ENCODE data around the gene ELAPOR1.
"Not testable (repeated sequence)": the region's sequence is repeated elsewhere in the genome, so short reads cannot be mapped to it uniquely, and the experiment has no call there.

The ELAPOR1 gene

DNA sequence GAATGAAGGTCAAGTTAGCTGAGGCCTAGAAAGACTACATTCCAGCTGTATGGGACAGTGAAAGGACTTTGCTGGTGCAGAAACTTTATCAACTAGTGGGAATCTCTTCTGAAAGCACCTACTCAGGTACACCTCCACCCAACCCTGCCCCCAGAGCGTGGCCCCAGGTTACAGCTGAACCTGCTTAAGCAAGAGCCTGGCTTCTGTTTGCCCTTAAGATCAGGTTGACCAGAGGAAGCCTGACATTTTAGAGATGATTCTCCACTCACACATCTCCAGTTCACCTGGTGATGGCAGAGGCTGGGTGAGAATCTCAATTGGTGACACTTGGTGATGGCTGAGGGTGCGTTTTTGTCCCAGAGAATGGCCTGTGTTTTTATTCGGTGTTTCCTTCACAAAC, 24.0 kb downstream of the ELAPOR1 start:
- no peak for DNase-seq

- DNase-seq = no peak
These were observed 24.4 kb downstream of the ELAPOR1 start for GRCh38 chr1:109138358-109138757.

DNA sequence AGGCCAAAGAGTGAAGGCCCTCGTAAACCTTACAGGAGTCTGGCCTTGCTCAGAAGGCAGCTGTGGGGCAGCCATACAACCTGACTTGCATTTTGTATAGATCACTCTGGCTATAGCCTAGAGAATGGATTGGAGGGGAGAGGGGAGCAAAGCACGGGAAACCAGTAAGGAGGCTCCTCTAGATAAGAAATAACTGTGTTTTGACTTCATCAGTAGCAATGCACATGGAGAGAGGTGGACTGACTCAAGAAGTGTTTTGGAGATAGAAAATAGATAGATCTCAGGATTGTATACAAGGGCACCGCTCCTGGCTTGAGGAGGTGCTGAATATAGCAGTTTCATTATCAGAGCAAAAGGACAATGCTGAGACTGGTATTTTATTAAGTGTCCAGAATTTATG, 26.5 kb downstream of the ELAPOR1 start:
- DNase-seq = no peak

DNA sequence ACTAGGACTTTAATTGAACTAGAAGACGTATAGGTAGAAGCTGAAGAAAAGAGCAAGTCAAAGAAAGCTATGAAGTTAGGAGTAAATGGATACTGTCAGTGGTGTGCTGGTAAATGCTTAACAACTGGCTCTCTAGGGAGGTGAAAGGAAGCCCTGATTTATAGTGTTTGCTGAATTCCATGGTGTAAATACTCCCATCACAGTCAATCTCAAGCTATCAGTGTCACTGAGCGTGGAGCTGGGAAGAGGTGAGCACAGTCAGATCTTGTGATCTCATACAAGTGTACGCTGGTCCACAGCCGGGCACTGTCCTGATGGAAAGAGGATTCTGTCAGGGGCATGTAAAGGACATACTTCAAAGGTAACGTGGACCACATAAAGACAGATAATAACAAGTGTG, 28.3 kb downstream of the ELAPOR1 start:
- no peak for DNase-seq

- DNase-seq = not testable (repeated sequence)
These were observed 28.8 kb downstream of the ELAPOR1 start for GRCh38 chr1:109142725-109143124.

DNA sequence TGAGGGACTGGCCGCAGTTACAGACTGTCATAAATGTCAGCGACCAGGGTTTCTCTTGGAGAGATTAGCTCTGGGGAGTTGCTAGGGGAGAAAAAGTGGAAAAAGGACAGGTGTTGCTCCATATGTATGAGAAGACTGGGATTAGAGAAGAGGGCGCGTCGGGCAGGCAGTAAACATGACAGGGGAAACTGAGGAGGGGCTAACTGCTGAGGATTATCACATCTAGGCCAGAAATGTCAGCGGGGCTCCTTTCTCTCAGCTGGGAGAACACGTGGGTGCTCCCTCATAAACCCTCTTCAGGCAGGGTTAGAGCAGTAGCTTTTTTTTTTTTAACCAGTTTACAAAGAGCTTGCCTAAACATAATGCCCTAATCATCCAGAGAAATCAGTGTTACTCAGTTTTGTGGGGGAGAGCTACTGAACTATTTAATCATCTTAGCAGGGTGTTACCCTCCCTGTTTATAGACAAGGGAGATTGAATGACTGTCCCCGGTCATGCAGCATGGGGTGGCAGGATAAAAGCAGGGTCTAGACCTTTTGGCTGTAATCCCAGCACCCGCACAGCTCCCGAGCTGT, 35.2 kb downstream of the ELAPOR1 start:
- no peak for DNase-seq

- DNase-seq = no peak
These were observed 36.1 kb downstream of the ELAPOR1 start for GRCh38 chr1:109149874-109150601.

- DNase-seq = no peak
These were observed 37.5 kb downstream of the ELAPOR1 start for GRCh38 chr1:109151146-109151990.

- no peak for DNase-seq
These were observed 38.3 kb downstream of the ELAPOR1 start for GRCh38 chr1:109152196-109152595.

DNA sequence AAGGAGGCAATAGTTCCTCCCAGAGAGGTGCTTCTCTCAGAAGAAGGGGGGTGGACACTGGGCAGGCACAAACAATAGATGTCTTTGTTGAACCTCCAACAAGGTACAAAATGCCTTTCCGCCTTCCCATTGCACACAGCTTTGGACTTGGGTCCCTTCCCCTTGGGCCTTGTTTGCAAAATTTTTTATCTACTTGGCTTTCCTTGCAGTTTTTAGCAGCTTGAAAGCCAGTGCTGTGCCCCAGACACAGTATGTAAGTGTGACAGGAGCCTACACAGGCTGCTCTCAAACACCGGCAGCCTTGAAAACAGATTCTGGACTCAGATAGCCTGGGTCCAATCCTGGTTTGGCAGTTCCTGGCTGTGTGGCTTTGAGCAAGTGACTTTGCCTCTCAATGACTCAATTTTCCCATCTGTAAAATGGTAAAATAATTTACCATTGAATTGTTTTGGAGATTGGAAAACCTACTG, 43.0 kb downstream of the ELAPOR1 start:
- DNase-seq = no peak

GRCh38 chr1:109158433-109158832, 44.5 kb downstream of the ELAPOR1 start:
- peak; percentile 23 for DNase-seq

GRCh38 chr1:109159326-109159725, 45.4 kb downstream of the ELAPOR1 start:
- DNase-seq = no peak

- DNase-seq = no peak
These were observed 46.3 kb downstream of the ELAPOR1 start for GRCh38 chr1:109160071-109160840.

DNA sequence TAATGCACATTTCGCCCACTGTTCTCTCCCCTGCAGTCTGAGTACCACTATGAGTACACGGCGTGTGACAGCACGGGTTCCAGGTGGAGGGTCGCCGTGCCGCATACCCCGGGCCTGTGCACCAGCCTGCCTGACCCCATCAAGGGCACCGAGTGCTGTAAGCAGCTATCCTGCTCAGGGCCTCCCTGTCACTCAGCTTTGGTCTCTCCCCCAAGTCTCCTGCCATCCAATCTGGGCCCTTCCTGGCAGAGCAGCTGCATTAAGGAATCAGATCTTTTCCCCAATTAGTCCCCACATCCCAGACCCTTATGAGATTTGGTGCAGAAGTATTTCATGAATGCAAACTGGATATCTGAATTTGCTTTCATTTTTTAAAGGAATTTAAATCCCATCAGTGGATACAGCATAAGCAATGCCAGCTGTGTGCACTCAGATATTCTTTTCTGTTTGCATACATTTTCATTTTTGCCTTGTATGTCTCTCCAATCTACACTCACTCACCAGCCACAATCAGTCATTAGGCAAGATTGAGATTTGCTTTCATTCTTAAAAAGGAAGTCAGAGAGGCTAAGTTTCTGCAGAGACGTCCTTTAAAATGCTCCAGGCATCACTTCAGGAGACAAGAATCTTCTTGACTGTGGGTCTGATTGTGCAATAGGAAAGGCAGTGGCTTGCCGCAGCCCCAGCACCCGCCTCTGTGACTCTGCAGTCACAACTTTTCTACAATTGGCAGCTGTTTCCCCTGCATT, 48.1 kb downstream of the ELAPOR1 start:
- DNase-seq = no peak

DNA sequence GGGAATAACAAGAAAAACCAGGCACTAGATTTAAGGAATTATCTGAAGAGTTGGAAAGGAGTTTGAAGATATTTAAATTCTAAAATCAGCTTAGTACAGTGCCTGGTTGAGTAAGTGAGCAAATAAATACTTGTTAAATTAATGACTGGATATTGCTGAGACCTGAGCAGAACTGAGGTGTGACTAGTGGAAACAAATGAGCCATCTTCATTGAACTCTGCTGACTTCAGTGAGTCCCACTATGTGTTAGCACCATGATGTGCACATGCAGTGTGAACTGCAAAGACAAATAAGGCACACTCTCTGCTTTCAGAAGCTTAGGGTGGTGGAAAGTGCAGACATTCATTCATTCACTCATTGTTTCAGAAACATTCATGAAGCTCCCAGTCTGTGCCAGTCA, 48.7 kb downstream of the ELAPOR1 start:
- no peak for DNase-seq

DNA sequence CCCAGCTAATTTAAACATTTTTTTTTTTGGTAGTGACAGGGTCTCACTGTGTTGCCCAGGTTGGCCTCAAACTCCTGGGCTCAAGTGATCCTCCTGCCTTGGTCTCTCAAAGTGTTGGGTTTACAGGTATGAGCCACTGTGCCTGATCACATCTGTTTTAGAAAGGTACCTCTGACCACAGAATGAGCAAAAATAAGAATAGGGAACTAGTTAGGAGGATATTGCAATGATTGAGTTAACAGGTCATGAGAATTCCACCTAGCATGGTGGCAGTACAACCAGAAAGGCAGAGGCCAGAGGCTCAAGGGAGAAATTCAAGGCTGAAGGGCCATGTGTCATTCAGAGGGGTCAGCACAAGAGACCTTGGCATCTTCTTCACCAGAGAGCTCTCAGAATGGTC, 49.6 kb downstream of the ELAPOR1 start:
- DNase-seq = no peak
